Lower leg skin (tissue), 3 donors: ENCODE data around the gene TMEM138.

Source experiments
- POLR2A ChIP-seq, 2 donors: fragments of 450-650 bp; IDR thresholded peaks; one replicate each; pipeline ENCODE4 v1.6.1; 2016 to 2017; ENCODE audit warnings: antibody characterized with exemption in 2 of 2, mild to moderate bottlenecking in 1 of 2, moderate library complexity in 1 of 2
- TF ChIP-seq, protein P1 (sequence below), 3 donors: fragments of 450-650 bp; IDR thresholded peaks; one replicate each; pipeline ENCODE4 v1.5.1; 2016; ENCODE audit warnings: antibody characterized with exemption in 3 of 3, mild to moderate bottlenecking in 3 of 3, moderate library complexity in 2 of 3

DNA sequence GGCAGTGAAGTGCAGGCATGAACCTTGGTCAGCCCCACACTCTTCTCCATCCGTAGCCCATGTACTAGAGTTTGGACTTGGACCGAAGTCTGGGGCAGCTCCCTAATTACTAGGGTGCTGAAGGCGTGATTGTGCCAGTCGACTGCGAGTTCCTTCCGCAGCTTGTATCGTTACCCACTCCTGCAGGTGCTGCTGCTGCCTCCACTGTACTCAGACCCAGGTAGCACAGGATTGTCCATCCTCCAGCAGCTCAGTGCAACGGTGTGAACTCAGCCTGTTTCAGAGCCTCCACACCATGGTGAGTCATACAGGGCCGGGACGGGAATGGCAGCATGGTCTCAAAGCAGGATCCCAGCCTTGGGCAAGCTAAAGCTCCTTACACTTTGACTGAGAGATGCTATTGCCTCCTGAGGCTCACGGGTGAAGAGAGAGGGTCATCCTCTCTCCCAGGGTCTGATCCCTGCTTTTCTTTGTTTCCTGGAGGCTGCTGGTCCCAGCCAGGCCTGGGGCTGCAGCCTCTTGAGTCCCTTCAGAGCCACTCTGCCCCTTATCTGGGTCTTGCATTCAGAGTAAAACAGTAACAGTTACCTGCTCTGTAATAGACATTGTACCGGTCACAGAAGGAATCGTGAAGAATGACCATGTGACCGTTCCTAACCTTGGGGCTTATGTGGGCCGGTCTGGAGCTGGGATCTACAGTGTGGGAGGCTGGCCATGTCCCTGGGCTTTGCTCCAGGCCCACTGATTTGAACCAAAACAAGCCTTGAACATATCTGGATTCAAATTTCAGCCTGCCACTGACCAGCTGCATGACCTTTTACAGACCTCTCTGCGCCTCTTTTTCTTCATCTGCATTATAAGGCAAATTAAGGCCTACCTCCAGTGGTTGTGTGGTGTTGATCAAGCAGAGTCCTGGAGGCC, 27.5 kb upstream of the TMEM138 start:
- TF ChIP-seq, protein P1, sequence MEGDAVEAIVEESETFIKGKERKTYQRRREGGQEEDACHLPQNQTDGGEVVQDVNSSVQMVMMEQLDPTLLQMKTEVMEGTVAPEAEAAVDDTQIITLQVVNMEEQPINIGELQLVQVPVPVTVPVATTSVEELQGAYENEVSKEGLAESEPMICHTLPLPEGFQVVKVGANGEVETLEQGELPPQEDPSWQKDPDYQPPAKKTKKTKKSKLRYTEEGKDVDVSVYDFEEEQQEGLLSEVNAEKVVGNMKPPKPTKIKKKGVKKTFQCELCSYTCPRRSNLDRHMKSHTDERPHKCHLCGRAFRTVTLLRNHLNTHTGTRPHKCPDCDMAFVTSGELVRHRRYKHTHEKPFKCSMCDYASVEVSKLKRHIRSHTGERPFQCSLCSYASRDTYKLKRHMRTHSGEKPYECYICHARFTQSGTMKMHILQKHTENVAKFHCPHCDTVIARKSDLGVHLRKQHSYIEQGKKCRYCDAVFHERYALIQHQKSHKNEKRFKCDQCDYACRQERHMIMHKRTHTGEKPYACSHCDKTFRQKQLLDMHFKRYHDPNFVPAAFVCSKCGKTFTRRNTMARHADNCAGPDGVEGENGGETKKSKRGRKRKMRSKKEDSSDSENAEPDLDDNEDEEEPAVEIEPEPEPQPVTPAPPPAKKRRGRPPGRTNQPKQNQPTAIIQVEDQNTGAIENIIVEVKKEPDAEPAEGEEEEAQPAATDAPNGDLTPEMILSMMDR (IDR thresholded peaks at IDR 0.05): no peak
- no peak for TF ChIP-seq POLR2A (IDR thresholded peaks at IDR 0.05)
